Gastrocnemius medialis (tissue), 4 donors: ENCODE results near the gene OSTF1.

Experiments used
- POLR2A ChIP-seq, 2 donors: fragments of 450-650 bp; IDR thresholded peaks; one replicate each; pipeline ENCODE4 v1.6.1; 2017; ENCODE audit warnings: antibody characterized with exemption in 2 of 2, mild to moderate bottlenecking in 2 of 2, moderate library complexity in 2 of 2
- TF ChIP-seq, protein P1 (sequence below), 5 experiments: fragments of 450-650 bp in 3 of 5; fragments of 200-600 bp in 2 of 5; sonication (generic) in 2 of 5; IDR thresholded peaks in 4 of 5; conservative IDR thresholded peaks in 1 of 5; 1 replicate in 4 of 5; 2 replicates in 1 of 5; pipeline ENCODE4 v1.5.1; 2016 to 2019; ENCODE audit warnings: antibody characterized with exemption in 5 of 5, mild to moderate bottlenecking in 3 of 5, moderate library complexity in 3 of 5

DNA sequence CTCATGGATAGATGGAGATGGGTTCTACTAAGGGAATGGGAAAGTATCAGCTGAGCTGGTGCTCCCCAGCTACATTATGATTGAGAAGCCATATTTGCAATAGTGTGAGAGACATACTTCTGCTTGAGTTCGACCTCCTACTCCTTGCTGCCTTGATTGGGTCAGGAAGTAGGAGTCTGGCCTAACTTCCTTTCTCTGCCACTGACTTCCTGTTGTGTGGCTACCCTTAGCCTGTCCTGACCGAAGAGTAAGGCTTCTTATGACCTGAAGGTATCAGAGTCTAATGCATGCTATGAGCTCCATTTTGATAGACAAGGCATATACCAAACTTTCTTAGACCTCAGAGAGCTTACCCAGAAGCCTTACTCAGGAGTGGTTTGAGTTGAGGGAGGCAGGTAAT, 53.9 kb downstream of the OSTF1 start:
- TF ChIP-seq, protein P1, sequence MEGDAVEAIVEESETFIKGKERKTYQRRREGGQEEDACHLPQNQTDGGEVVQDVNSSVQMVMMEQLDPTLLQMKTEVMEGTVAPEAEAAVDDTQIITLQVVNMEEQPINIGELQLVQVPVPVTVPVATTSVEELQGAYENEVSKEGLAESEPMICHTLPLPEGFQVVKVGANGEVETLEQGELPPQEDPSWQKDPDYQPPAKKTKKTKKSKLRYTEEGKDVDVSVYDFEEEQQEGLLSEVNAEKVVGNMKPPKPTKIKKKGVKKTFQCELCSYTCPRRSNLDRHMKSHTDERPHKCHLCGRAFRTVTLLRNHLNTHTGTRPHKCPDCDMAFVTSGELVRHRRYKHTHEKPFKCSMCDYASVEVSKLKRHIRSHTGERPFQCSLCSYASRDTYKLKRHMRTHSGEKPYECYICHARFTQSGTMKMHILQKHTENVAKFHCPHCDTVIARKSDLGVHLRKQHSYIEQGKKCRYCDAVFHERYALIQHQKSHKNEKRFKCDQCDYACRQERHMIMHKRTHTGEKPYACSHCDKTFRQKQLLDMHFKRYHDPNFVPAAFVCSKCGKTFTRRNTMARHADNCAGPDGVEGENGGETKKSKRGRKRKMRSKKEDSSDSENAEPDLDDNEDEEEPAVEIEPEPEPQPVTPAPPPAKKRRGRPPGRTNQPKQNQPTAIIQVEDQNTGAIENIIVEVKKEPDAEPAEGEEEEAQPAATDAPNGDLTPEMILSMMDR (IDR thresholded peaks at IDR 0.05 in 4 of 5, conservative IDR thresholded peaks at IDR 0.05 in 1 of 5) = no peak
- TF ChIP-seq POLR2A (IDR thresholded peaks at IDR 0.05) = no peak
